Amygdala (tissue), 56 donors: ENCODE results near the gene AURKB.

Experiments
- DNase-seq, 56 donors: peaks; one replicate each; lab custom pipeline; 2025; lab: John Stamatoyannopoulos, UW

AURKB gene

DNA sequence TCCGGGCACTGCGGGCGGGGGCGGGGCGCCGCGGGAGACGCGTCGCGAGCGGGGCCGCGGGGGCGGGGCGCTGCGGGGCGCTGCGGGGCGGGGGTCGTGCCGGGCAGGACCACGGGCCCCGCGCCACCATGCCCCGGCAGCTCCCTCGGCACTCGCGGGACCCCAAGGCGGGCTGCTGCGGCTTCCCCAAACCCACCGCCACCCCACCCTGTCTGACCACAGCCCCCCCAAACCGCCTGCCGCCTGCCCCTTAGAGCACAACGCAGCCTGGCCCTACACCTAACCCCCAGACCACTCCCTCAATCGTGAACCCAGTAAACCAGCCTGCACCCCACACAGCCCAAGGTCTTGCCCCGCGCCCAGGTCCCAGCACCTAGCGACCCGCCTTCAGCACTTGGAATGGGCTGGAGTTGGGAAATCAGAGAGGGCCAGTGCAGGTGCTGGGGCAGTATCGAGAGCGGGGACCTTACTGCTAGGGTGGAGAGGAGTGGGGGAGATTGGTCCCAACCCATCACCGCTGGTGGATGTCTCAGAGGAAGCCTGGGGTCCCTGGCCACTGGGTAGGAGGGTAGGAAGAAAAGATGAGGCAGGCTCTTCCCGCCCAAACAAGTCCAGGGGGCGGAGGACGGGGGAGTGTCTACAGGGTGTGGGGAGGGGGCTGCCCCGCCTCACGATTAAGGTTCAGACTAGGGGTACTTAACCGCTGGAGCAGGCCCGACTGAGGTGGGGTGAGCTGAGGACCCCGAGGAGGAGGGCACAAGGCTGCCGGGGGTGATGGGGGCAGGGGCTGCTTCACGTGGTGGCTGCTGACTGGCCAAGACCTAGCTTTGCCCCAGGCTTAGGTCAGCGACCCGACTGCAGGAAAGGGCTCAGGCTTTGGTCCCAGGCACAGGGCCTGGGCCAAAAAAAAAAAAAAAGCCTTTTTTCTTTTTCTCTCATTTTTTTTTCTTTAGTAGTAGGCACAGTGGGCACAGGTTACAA lies 47.1 kb downstream of the AURKB start:
- peak in 16 of 56 donors; percentile 20 to 69 (median 54) for DNase-seq

- DNase-seq: peak in 45 of 56 donors; percentile 30 to 89 (median 66)
Measured at GRCh38 chr17:8162233-8162996, 48.0 kb downstream of the AURKB start, which contains the start of gene VAMP2. Gene VAMP2, minus strand, starts transcription at chr17:8162948. Its CDS starts 69 bp downstream, at chr17:8162879.

GRCh38 chr17:8161289-8162232 lies 48.8 kb downstream of the AURKB start:
- DNase-seq: no peak

DNA sequence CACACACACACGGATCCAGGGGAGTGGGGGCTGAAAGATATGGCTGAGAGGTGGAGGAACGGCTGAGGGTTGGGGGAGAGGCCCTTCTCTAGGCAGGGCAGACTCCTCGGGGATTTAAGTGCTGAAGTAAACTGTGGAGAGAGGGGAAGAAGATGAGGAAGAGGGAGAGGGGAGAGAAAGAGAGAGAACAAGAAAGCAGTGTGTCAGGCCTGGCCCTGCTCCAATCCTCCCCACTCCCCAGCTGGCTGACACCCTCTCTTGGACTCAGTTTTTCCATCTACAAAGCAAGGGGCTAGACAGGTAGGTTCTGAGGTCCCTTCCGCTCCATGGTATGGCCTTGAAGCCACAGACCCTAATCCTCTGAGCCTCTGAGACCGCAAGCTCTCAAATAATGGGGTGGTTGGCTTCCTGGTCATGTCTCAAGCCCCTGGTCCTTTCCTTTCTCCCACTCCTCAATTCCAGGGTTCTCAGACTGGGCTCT lies 49.6 kb downstream of the AURKB start:
- DNase-seq: peak in 1 of 56 donors; percentile 22

- no peak for DNase-seq
Measured at GRCh38 chr17:8160224-8160577, 50.2 kb downstream of the AURKB start.

- DNase-seq: no peak
Measured at GRCh38 chr17:8159459-8160223, 50.7 kb downstream of the AURKB start.

- DNase-seq: no peak
Measured at GRCh38 chr17:8159032-8159400, 51.4 kb downstream of the AURKB start.

GRCh38 chr17:8158267-8159031 lies 51.9 kb downstream of the AURKB start:
- peak in 55 of 56 donors; percentile 10 to 93 (median 73) for DNase-seq

DNA sequence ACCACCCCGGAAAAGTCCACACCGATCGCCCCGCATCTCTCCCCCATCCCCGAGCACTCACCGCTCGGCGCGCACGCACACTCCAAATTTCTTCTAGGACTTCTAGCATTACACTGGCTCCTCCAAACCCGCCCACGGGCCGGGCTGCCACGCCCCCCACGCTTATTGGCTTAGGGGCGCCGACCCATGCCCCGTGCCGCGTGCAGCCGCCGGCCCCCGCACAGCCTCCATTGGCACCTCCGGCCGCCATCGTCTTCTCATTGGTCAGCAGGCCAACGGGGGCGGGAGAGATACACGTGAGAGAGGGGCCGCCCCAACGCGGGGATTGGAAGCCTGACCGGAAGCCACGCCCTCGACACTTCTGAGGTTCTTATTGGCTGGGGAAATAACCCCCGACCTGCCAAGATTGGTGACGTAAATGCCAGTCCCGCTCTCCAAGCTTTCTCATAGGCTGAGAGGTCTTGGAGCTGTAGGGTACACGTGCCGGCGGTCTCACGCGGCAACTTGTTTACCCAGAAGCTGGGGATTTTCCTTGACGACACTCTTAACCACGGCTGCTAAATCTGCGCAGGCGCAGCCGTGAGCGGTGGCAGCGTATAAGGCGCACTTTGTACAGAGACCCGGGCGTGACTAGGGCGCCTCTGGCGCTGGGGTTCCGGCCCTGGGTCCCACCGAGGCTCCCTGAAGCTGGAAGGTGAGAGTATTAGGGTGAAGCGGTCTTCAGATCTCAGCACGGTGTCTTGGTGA lies 54.0 kb downstream of the AURKB start:
- peak; percentile 75 to 100 (median 99) for DNase-seq

- no peak for DNase-seq
Measured at GRCh38 chr17:8155996-8156245, 54.5 kb downstream of the AURKB start.

DNA sequence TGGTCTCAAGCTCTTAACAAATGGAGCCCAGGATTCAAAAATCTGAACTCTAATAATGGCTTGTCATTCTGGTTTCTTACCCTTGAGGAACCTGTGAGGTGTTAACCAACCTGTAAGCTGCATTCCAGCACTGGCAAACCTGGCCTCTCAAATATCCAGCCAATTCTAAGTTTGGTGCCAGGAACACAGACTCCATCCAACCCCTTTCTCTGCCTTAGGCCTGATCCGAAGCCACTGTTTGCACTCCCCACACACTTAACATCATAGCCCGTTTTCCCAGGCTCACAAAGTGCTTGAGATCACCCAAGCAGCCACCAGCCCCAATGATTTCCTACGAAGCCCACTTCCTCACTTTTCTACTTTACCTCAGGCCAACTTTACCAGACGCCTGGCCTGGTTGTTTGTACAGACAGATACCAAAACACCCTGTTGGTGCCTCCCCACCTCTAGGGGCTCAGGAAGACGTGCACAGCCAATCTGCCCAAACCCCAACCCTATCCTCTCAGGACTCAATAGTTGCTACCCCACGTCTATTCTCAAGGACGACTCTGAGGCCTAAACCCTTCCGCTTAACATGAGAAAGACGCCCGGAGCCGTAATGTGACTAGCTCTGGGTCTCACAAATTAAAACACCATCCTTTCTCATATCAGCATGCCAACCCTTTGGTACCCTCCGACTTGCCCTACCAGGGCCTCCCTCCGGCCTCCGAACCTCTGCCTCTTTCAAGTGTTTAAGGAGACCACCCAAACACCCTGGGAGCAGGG lies 55.0 kb downstream of the AURKB start:
- DNase-seq: peak in 2 of 56 donors; percentile 21 to 34
